WTC11 (cell line): ENCODE results near the gene GSDME.

ENCODE experiments used
- CREM ChIP-seq: sonication (generic); formaldehyde crosslinking; IDR thresholded peaks from 2 replicates; pipeline ENCODE4 v1.8.1; 2022; ENCODE audit warnings: mild to moderate bottlenecking, missing genetic modification reagents, moderate library complexity
- IRF2 ChIP-seq: sonication (generic); formaldehyde crosslinking; IDR thresholded peaks from 2 replicates; pipeline ENCODE4 v1.8.0; 2022; ENCODE audit warnings: low read depth, missing genetic modification reagents, borderline replicate concordance
- JUN ChIP-seq: sonication (generic); formaldehyde crosslinking; IDR thresholded peaks from 2 replicates; pipeline ENCODE4 v1.8.0; 2023; ENCODE audit warnings: mild to moderate bottlenecking, missing genetic modification reagents
- NR1H2 ChIP-seq: sonication (generic); formaldehyde crosslinking; IDR thresholded peaks from 2 replicates; pipeline ENCODE4 v1.9.0; 2021; ENCODE audit warnings: mild to moderate bottlenecking, moderate library complexity, missing genetic modification reagents
- SMAD4 ChIP-seq: sonication (generic); formaldehyde crosslinking; IDR thresholded peaks from 2 replicates; pipeline ENCODE4 v1.8.0; 2022; ENCODE audit warnings: mild to moderate bottlenecking, missing genetic modification reagents
- TF ChIP-seq, protein P1 (sequence below): sonication (generic); formaldehyde crosslinking; conservative IDR thresholded peaks from 2 replicates; pipeline ENCODE4 v1.8.1; 2022; ENCODE audit warnings: mild to moderate bottlenecking, missing genetic modification reagents
- TF ChIP-seq, protein P2 (sequence below): fragments of 200-600 bp; IDR thresholded peaks from 2 replicates; pipeline ENCODE4 v1.8.0; 2022; ENCODE audit warnings: antibody characterized with exemption
- TF ChIP-seq, protein P3 (sequence below): sonication (generic); formaldehyde crosslinking; IDR thresholded peaks from 2 replicates; pipeline ENCODE4 v1.8.1; 2022; ENCODE audit warnings: low read depth, missing genetic modification reagents, borderline replicate concordance
- TF ChIP-seq, protein P4 (sequence below): sonication (generic); formaldehyde crosslinking; IDR thresholded peaks from 2 replicates; pipeline ENCODE4 v1.8.0; 2022; ENCODE audit warnings: mild to moderate bottlenecking, missing genetic modification reagents
- TF ChIP-seq, protein P5 (sequence below): sonication (generic); formaldehyde crosslinking; IDR thresholded peaks from 2 replicates; pipeline ENCODE4 v1.8.0; 2022; ENCODE audit warnings: mild to moderate bottlenecking, missing genetic modification reagents
- TF ChIP-seq, protein P6 (sequence below): sonication (generic); formaldehyde crosslinking; IDR thresholded peaks from 2 replicates; pipeline ENCODE4 v1.8.1; 2023; ENCODE audit warnings: mild to moderate bottlenecking, missing genetic modification reagents, moderate library complexity
- TF ChIP-seq, protein P7 (sequence below): sonication (generic); formaldehyde crosslinking; IDR thresholded peaks from 2 replicates; pipeline ENCODE4 v1.8.0; 2022; ENCODE audit warnings: mild to moderate bottlenecking, missing genetic modification reagents

DNA sequence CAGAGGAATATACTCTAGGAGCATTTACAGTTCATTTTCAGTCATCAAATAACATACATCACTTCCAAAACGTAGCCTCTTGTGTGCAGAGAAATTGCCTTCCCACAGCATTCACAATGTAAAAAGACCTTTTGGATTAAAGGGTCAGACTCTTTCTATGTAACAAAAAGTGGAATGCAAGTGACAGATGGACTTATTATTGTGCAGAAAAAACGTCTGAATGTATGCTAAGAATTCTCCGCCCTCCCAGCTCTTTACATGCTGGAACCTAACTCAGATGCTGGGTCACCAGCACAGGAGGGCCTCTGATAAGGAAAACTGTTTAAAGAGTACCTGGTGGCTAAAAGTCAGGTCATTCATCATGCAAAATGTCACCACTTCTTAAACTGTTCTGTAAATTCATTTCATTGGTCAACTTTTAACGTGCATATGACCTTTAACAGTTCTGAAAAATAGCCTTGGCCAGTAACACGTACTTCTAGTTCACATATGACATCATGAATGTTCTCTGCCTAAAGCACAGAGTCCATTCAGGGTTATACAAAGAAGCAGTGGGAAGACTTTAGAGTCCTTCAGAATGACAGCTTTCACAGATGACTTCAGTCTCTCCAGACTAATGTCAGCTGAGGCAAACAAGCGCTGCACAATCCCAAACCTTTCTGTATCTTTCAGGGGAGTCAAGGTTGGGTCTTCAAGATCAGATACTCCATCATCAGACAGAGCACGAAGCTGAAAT, 58.6 kb downstream of the GSDME start:
- TF ChIP-seq, protein P1, sequence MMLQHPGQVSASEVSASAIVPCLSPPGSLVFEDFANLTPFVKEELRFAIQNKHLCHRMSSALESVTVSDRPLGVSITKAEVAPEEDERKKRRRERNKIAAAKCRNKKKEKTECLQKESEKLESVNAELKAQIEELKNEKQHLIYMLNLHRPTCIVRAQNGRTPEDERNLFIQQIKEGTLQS (CRISPR knock-in tag) = no peak
- TF ChIP-seq, protein P2, sequence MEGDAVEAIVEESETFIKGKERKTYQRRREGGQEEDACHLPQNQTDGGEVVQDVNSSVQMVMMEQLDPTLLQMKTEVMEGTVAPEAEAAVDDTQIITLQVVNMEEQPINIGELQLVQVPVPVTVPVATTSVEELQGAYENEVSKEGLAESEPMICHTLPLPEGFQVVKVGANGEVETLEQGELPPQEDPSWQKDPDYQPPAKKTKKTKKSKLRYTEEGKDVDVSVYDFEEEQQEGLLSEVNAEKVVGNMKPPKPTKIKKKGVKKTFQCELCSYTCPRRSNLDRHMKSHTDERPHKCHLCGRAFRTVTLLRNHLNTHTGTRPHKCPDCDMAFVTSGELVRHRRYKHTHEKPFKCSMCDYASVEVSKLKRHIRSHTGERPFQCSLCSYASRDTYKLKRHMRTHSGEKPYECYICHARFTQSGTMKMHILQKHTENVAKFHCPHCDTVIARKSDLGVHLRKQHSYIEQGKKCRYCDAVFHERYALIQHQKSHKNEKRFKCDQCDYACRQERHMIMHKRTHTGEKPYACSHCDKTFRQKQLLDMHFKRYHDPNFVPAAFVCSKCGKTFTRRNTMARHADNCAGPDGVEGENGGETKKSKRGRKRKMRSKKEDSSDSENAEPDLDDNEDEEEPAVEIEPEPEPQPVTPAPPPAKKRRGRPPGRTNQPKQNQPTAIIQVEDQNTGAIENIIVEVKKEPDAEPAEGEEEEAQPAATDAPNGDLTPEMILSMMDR = no peak
- no peak for TF ChIP-seq JUN
- TF ChIP-seq, protein P3, sequence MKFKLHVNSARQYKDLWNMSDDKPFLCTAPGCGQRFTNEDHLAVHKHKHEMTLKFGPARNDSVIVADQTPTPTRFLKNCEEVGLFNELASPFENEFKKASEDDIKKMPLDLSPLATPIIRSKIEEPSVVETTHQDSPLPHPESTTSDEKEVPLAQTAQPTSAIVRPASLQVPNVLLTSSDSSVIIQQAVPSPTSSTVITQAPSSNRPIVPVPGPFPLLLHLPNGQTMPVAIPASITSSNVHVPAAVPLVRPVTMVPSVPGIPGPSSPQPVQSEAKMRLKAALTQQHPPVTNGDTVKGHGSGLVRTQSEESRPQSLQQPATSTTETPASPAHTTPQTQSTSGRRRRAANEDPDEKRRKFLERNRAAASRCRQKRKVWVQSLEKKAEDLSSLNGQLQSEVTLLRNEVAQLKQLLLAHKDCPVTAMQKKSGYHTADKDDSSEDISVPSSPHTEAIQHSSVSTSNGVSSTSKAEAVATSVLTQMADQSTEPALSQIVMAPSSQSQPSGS = no peak
- TF ChIP-seq, protein P4, sequence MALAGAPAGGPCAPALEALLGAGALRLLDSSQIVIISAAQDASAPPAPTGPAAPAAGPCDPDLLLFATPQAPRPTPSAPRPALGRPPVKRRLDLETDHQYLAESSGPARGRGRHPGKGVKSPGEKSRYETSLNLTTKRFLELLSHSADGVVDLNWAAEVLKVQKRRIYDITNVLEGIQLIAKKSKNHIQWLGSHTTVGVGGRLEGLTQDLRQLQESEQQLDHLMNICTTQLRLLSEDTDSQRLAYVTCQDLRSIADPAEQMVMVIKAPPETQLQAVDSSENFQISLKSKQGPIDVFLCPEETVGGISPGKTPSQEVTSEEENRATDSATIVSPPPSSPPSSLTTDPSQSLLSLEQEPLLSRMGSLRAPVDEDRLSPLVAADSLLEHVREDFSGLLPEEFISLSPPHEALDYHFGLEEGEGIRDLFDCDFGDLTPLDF (CRISPR knock-in tag) = no peak
- TF ChIP-seq, protein P5, sequence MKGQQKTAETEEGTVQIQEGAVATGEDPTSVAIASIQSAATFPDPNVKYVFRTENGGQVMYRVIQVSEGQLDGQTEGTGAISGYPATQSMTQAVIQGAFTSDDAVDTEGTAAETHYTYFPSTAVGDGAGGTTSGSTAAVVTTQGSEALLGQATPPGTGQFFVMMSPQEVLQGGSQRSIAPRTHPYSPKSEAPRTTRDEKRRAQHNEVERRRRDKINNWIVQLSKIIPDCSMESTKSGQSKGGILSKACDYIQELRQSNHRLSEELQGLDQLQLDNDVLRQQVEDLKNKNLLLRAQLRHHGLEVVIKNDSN = no peak
- no peak for TF ChIP-seq CREM (CRISPR knock-in tag)
- no peak for TF ChIP-seq NR1H2 (CRISPR knock-in tag)
- TF ChIP-seq, protein P6, sequence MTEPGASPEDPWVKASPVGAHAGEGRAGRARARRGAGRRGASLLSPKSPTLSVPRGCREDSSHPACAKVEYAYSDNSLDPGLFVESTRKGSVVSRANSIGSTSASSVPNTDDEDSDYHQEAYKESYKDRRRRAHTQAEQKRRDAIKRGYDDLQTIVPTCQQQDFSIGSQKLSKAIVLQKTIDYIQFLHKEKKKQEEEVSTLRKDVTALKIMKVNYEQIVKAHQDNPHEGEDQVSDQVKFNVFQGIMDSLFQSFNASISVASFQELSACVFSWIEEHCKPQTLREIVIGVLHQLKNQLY (CRISPR knock-in tag) = no peak
- TF ChIP-seq, protein P7, sequence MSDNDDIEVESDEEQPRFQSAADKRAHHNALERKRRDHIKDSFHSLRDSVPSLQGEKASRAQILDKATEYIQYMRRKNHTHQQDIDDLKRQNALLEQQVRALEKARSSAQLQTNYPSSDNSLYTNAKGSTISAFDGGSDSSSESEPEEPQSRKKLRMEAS = no peak
- no peak for TF ChIP-seq SMAD4
- TF ChIP-seq IRF2 (CRISPR knock-in tag) = no peak
